ENCODE measurements around the gene AGBL4. TPM values are rescaled to one million over a fixed set of nuclear protein-coding genes. Genes with fewer than 3 reads are reported as not detected.

AGBL4 gene
- total and polyA plus RNA-seq, 9 of the 15 experiments (the other 6 are each of a cell fraction or from before 2014, with no cell fraction given) = 0.11 TPM; not detected in 7

DNA sequence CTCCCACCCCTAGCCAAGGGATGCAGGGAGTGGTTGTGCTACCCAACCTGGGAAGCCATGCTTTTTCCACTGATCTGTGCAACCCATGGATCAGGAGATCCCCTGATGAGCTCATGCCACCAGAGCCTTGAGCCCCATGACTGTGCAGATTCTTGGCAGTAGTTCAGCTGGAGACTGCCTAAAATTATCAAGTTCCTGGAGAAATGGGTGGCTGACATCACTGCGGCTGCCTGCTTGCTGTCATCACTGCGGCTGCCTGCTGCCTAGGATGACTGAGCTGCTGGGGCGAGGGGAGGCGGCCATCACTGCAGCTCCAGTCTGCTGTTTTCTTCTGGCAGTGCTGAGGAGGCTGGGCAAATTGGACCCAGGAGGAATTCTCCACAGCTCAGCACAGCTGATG, 159.2 kb downstream of the AGBL4 start:
- no peaks in the 10 kb centered on the region; the same call in 1 of the 2 replicates for H3K9me3 ChIP-seq (replicated peaks; ENCODE audit: control insufficient read depth, insufficient read depth, low read depth, low read length)
- ATAC-seq = no peak
- H3K9me1 ChIP-seq (ENCODE audit: control insufficient read depth, insufficient read depth, low read length) = no peaks in the 10 kb centered on the region
- intact Hi-C loops (cut with micrococcal nuclease) (no loop called here), in situ Hi-C loops (cut with MboI) (no loop called here)
- WGBS (ENCODE audit: insufficient coverage, low coverage, missing lambda C conversion rate) = 3% methylated on average over 4 of the region's 4 CpGs
- H2AFZ ChIP-seq (ENCODE audit: low read depth, low read length) = no peak overlapping the region
- TF ChIP-seq E2F3 (CRISPR knock-in tag; IDR thresholded peaks at IDR 0.05) = no peak
- TF ChIP-seq, protein P1, sequence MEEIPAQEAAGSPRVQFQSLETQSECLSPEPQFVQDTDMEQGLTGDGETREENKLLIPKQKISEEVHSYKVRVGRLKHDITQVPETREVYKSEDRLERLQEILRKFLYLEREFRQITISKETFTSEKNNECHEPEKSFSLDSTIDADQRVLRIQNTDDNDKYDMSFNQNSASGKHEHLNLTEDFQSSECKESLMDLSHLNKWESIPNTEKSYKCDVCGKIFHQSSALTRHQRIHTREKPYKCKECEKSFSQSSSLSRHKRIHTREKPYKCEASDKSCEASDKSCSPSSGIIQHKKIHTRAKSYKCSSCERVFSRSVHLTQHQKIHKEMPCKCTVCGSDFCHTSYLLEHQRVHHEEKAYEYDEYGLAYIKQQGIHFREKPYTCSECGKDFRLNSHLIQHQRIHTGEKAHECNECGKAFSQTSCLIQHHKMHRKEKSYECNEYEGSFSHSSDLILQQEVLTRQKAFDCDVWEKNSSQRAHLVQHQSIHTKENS (CRISPR knock-in tag; IDR thresholded peaks at IDR 0.05) = no peak
- TF ChIP-seq HEY1 (CRISPR knock-in tag; IDR thresholded peaks at IDR 0.05; ENCODE audit: borderline replicate concordance) = no peak
- no peak for TF ChIP-seq SMC3 (conservative IDR thresholded peaks at IDR 0.05; ENCODE audit: insufficient read depth, low read depth, low read length)
- TF ChIP-seq, protein P2, sequence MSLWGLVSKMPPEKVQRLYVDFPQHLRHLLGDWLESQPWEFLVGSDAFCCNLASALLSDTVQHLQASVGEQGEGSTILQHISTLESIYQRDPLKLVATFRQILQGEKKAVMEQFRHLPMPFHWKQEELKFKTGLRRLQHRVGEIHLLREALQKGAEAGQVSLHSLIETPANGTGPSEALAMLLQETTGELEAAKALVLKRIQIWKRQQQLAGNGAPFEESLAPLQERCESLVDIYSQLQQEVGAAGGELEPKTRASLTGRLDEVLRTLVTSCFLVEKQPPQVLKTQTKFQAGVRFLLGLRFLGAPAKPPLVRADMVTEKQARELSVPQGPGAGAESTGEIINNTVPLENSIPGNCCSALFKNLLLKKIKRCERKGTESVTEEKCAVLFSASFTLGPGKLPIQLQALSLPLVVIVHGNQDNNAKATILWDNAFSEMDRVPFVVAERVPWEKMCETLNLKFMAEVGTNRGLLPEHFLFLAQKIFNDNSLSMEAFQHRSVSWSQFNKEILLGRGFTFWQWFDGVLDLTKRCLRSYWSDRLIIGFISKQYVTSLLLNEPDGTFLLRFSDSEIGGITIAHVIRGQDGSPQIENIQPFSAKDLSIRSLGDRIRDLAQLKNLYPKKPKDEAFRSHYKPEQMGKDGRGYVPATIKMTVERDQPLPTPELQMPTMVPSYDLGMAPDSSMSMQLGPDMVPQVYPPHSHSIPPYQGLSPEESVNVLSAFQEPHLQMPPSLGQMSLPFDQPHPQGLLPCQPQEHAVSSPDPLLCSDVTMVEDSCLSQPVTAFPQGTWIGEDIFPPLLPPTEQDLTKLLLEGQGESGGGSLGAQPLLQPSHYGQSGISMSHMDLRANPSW (CRISPR knock-in tag; IDR thresholded peaks at IDR 0.05) = no peak
- no peak for TF ChIP-seq TEAD4 (IDR thresholded peaks at IDR 0.05; ENCODE audit: low read length)
- no peak for TF ChIP-seq TEAD4 (CRISPR knock-in tag; IDR thresholded peaks at IDR 0.05; ENCODE audit: borderline replicate concordance)
- no peak for TF ChIP-seq MYBL2 (IDR thresholded peaks at IDR 0.05; ENCODE audit: low read depth)
- no peak for TF ChIP-seq MYBL2 (CRISPR knock-in tag; IDR thresholded peaks at IDR 0.05; ENCODE audit: borderline replicate concordance)
- no peak for TF ChIP-seq SRSF7 (optimal IDR thresholded peaks at IDR 0.05; ENCODE audit: low read depth, low read length)
- TF ChIP-seq RBFOX2 (IDR thresholded peaks at IDR 0.05; ENCODE audit: low read depth, low read length) = no peak
- no peak for TF ChIP-seq DACH1 (IDR thresholded peaks at IDR 0.05; ENCODE audit: partially characterized antibody)
- no peak for TF ChIP-seq ZNF197 (CRISPR knock-in tag; IDR thresholded peaks at IDR 0.05; ENCODE audit: low read depth)
- TF ChIP-seq ZNF551 (CRISPR knock-in tag; IDR thresholded peaks at IDR 0.05) = no peak
- no peak for TF ChIP-seq LCOR (CRISPR knock-in tag; IDR thresholded peaks at IDR 0.05)
- no peak for TF ChIP-seq ZNF583 (CRISPR knock-in tag; IDR thresholded peaks at IDR 0.05)
- no peaks in the 10 kb centered on the region for H3K4me1 ChIP-seq (replicated peaks in 1 of 2; ENCODE audit: control insufficient read depth in 2 of 2, insufficient read depth in 2 of 2, low read length in 2 of 2)
- no peak for FAIRE-seq
- no peaks in the 10 kb centered on the region for H4K20me1 ChIP-seq (replicated peaks; ENCODE audit: control insufficient read depth, insufficient read depth, low read length)
- BruUV-seq (replicated peaks) = no TSS peak
- no peaks in the 10 kb centered on the region for H3K36me3 ChIP-seq (ENCODE audit: control insufficient read depth, insufficient read depth, low read length)
- no peak for DNase-seq (ENCODE audit: extremely low read depth in 1 of 4, low spot score in 3 of 4)
- no peaks in the 10 kb centered on the region for H3K27me3 ChIP-seq (ENCODE audit: control insufficient read depth in 2 of 2, insufficient read depth in 2 of 2, low read length in 2 of 2)
- no peak overlapping the region for H3K9ac ChIP-seq (ENCODE audit: insufficient read depth in 1 of 2, low read depth in 2 of 2, low read length in 2 of 2)
- CTCF ChIA-PET (ENCODE audit: low intra/inter-chr PET ratio) = no interaction called here
- POLR2A ChIA-PET = no interaction called here
- no peak overlapping the region for H3K27ac ChIP-seq (ENCODE audit: extremely low read depth, low read depth, low read length)
- H3K79me2 ChIP-seq (ENCODE audit: control insufficient read depth, insufficient read depth, low read length) = no peaks in the 10 kb centered on the region
- no peak overlapping the region for H3K4me3 ChIP-seq
- no peak overlapping the region for H3K4me2 ChIP-seq (ENCODE audit: insufficient read depth, low read length)
